ENCODE results near the gene NEUROG3. TPM values are rescaled to one million over a fixed set of nuclear protein-coding genes. Genes with fewer than 3 reads are reported as not detected.

Gene NEUROG3
- total and polyA plus RNA-seq, 10 of the 15 experiments (the other 5 are each of a cell fraction or from before 2014, with no cell fraction given) = not detected

GRCh38 chr10:69553328-69553727 lies 19.9 kb downstream of the NEUROG3 start (continued):
- TF ChIP-seq, protein P1, sequence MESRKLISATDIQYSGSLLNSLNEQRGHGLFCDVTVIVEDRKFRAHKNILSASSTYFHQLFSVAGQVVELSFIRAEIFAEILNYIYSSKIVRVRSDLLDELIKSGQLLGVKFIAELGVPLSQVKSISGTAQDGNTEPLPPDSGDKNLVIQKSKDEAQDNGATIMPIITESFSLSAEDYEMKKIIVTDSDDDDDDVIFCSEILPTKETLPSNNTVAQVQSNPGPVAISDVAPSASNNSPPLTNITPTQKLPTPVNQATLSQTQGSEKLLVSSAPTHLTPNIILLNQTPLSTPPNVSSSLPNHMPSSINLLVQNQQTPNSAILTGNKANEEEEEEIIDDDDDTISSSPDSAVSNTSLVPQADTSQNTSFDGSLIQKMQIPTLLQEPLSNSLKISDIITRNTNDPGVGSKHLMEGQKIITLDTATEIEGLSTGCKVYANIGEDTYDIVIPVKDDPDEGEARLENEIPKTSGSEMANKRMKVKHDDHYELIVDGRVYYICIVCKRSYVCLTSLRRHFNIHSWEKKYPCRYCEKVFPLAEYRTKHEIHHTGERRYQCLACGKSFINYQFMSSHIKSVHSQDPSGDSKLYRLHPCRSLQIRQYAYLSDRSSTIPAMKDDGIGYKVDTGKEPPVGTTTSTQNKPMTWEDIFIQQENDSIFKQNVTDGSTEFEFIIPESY (IDR thresholded peaks at IDR 0.05) = no peak
- TF ChIP-seq NR2C2 (IDR thresholded peaks at IDR 0.05; ENCODE audit: borderline replicate concordance, control insufficient read depth, insufficient read length, low read depth) (no peak), POU2F2 (IDR thresholded peaks at IDR 0.05; ENCODE audit: borderline replicate concordance, low read depth, low read length) (no peak)

DNA sequence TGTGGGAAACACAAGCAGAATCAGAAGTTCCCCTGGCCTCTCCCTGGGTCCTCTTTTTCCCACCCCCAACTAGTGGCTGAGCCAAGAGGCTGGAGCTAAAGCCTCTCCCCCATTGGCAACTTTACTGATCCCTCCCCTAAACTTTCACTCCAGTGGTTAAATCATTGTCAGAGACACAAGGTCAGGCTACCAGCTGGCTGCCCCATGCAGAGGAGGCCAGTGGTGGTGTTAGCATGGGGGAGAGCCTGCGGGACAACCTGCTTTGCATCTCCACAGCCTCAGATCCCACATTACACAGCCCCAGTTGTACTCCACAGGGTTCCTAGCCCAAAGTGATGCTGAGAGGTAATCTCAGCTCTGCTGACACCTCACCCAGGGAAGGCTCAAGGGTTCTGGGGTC lies 21.0 kb downstream of the NEUROG3 start:
- Histone ChIP-seq H3K4me1 (ENCODE audit: control insufficient read depth, insufficient read depth, low read length) (no peaks in the 10 kb centered on the region), H3K9me3 (replicated peaks; ENCODE audit: control insufficient read depth, insufficient read depth, low read length) (peaks cover 9% of the 10 kb centered on the region; the same call in 2 of the 3 replicates), H4K20me1 (ENCODE audit: control insufficient read depth, insufficient read depth) (no peaks in the 10 kb centered on the region), H3K79me2 (ENCODE audit: control insufficient read depth, insufficient read depth, low read length) (no peaks in the 10 kb centered on the region), H3K27me3 (replicated peaks in 1 of 2; ENCODE audit: control insufficient read depth in 2 of 2, insufficient read depth in 2 of 2, low read length in 1 of 2) (0 out of 4 replicates have a peak, but pooled peaks cover 0 to 2% of the 10 kb centered on the region in 2 experiments), H3K9ac (ENCODE audit: control insufficient read depth, insufficient read depth, low read length) (no peak overlapping the region), H3K4me3 (no peak overlapping the region), H2AFZ (ENCODE audit: control insufficient read depth, low read depth, low read length) (no peak overlapping the region), H3K36me3 (ENCODE audit: control insufficient read depth in 2 of 2, insufficient read depth in 2 of 2, low read length in 1 of 2) (no peaks in the 10 kb centered on the region), H3K27ac (ENCODE audit: control insufficient read depth, insufficient read depth) (no peak overlapping the region), H3K4me2 (ENCODE audit: control insufficient read depth, insufficient read depth) (no peak overlapping the region)
- intact Hi-C loops (cut with micrococcal nuclease; ENCODE audit: unreplicated experiment) (no loop called here), in situ Hi-C loops (cut with MboI) (no loop called here)
- BruUV-seq (replicated peaks) = no TSS peak
- FAIRE-seq (no peak), ATAC-seq (no peak), DNase-seq (ENCODE audit: low read depth, low spot score) (no peak)
- RAD21 ChIA-PET (ENCODE audit: unreplicated experiment) = no interaction called here
- WGBS (ENCODE audit: insufficient coverage, insufficient replicate concordance, low lambda C conversion rate, missing lambda C conversion rate) = 0% methylated on average over 1 of the region's 1 CpG
- POLR2A ChIA-PET = no interaction called here
- SMC1A ChIA-PET (ENCODE audit: uncharacterized antibody, unreplicated experiment) = interaction anchor here (0.7 kb wide), 1 partner anchor 14 kb away, joined by 3 read pairs; no protein-coding TSS in a partner anchor
- CTCF ChIA-PET = interaction anchor here (0.7 to 0.9 kb wide), 3 partner anchors 150 to 1879 kb away, joined by 3 read pairs; no protein-coding TSS in a partner anchor
- no peak for TF ChIP-seq RELA (IDR thresholded peaks at IDR 0.05; ENCODE audit: borderline replicate concordance, partially characterized antibody)
- TF ChIP-seq CHD1 (IDR thresholded peaks at IDR 0.05; ENCODE audit: low read depth, low read length) = no peak
- no peak for TF ChIP-seq NR2F1 (conservative IDR thresholded peaks at IDR 0.05)
- no peak for TF ChIP-seq SUZ12 (IDR thresholded peaks at IDR 0.05; ENCODE audit: unreplicated experiment)
- no peak for TF ChIP-seq HDGF (IDR thresholded peaks at IDR 0.05)
- TF ChIP-seq IKZF1 (conservative IDR thresholded peaks at IDR 0.05) = no peak
- no peak for TF ChIP-seq ESRRA (IDR thresholded peaks at IDR 0.05; ENCODE audit: low read length)
- no peak for TF ChIP-seq MTA3 (IDR thresholded peaks at IDR 0.05; ENCODE audit: borderline replicate concordance, low read length)
- no peak for TF ChIP-seq RAD21 (IDR thresholded peaks at IDR 0.05; ENCODE audit: insufficient read depth, low read depth, low read length)
- no peak for TF ChIP-seq MEF2B (IDR thresholded peaks at IDR 0.05; ENCODE audit: partially characterized antibody, poor library complexity, severe bottlenecking)
- no peak for TF ChIP-seq CBFB (IDR thresholded peaks at IDR 0.05; ENCODE audit: low read depth)
- TF ChIP-seq SUPT20H (IDR thresholded peaks at IDR 0.05; ENCODE audit: borderline replicate concordance, control insufficient read depth, low read depth, low read length) = no peak
- no peak for TF ChIP-seq FOXM1 (IDR thresholded peaks at IDR 0.05; ENCODE audit: low read depth, low read length)
- TF ChIP-seq E2F4 (IDR thresholded peaks at IDR 0.05; ENCODE audit: low read depth, low read length) = no peak
- TF ChIP-seq IRF3 (IDR thresholded peaks at IDR 0.05) = no peak
- no peak for TF ChIP-seq JUND (IDR thresholded peaks at IDR 0.05; ENCODE audit: low read depth, low read length)

Measured in GM12878 (cell line).